ENCODE measurements around the gene CFD. TPM values are rescaled to one million over a fixed set of nuclear protein-coding genes. Genes with fewer than 3 reads are reported as not detected.
"Not testable (repeated sequence)": the region's sequence is repeated elsewhere in the genome, so short reads cannot be mapped to it uniquely, and the experiment has no call there.

Gene CFD
- total RNA-seq, 1 experiment from 2014 or later, result 14.4 TPM

- DNase-seq (ENCODE audit: low spot score), result no peak
These were observed 29.3 kb downstream of the CFD start for GRCh38 chr19:888581-889385.

DNA sequence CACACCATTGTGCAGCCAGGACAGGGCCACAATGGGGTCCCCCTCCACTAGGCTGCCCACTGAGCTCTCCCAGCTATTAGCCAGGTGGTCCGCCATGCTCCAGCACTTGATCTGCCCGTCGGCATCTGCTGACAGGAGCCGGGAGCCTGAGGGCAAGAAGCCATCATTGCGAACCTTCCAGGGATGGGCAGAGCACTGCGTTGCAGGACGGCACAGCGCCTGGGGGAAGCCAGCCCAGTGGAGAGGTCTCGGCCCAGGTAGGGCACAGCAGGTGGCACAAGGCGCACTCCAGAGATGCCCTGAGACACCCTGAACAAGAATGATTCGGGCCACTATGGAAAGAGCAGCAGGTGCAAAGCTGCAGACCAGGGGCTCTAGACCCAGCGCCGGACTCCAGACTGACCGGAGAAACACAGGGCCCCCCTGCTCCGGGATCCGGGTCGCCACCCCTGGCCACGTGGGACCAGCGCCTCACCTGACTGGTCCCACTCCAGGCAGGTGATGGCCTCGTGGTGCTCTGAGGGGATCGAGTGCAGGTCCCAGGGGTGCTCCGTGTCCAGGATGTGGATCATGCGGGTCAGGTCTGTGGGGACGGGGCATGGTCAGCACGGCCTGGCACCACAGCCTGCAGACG is 30.3 kb downstream of the CFD start:
- no peak for DNase-seq (ENCODE audit: low spot score)

GRCh38 chr19:890831-891230 is 31.4 kb downstream of the CFD start:
- no peak for DNase-seq (ENCODE audit: low spot score)

GRCh38 chr19:891421-892200 is 32.1 kb downstream of the CFD start:
- not testable (repeated sequence) for DNase-seq (ENCODE audit: low spot score)

- DNase-seq (ENCODE audit: low spot score), result no peak
These were observed 32.9 kb downstream of the CFD start for GRCh38 chr19:892243-892893.

- DNase-seq (ENCODE audit: low spot score), result peak; percentile 87
These were observed 33.6 kb downstream of the CFD start, which contains the start of the genes MED16 and RNU6-9 for GRCh38 chr19:892894-893689. Gene MED16, minus strand, starts transcription at chr19:893187. Its CDS starts 2,056 bp downstream, at chr19:891131. Gene RNU6-9, plus strand, starts transcription at chr19:893484.

DNA sequence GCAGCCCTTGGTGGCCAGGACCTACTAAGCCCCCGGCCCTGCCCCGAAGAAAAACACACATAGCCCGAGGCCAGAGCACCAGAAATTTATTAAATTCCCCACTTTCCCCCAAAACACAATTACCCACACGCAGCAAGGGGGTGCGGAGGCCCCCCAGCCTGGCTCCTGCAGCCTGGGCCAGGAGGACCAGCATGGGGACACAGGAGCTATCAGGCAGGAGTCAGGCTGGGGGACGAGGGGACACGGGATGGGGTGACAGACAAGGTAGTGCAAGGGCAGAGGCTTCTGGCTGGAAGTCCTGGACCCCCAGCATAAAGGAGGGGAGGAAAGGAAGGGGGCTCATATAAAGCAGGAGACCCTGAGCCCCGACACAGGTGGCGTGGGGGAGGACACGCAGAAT is 37.0 kb downstream of the CFD start:
- no peak for DNase-seq (ENCODE audit: low spot score)

DNA sequence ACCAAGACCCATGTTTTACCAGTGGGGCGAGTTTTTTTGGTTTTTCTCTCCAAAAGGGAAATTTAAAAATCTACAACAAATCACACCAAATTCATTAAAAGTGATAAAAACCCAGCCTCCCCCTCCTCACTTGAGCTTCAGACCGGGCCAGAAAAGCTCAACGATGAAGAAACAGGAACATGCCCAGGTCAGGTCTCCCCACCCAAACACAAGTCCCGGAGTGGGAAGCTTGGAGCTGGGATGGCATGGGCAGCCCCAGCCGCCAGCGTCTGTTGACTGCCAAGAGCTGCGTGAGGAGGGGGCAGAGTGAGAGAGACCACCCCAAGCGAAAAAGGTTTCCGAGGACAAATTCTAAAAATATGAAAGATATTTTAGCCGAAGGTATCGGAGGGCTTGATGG is 37.5 kb downstream of the CFD start:
- no peak for DNase-seq (ENCODE audit: low spot score)

- DNase-seq (ENCODE audit: low spot score), result no peak
These were observed 38.1 kb downstream of the CFD start for GRCh38 chr19:897442-898039.

GRCh38 chr19:898663-899062 is 39.2 kb downstream of the CFD start:
- no peak for DNase-seq (ENCODE audit: low spot score)

GRCh38 chr19:899336-900042 is 40.0 kb downstream of the CFD start:
- DNase-seq (ENCODE audit: low spot score), result no peak

GRCh38 chr19:900043-900301 is 40.5 kb downstream of the CFD start:
- no peak for DNase-seq (ENCODE audit: low spot score)

- DNase-seq (ENCODE audit: low spot score), result peak; percentile 40
These were observed 41.0 kb downstream of the CFD start for GRCh38 chr19:900302-901111.

- no peak for DNase-seq (ENCODE audit: low spot score)
These were observed 42.0 kb downstream of the CFD start for GRCh38 chr19:901216-902092.

- DNase-seq (ENCODE audit: low spot score), result no peak
These were observed 42.6 kb downstream of the CFD start for GRCh38 chr19:902093-902370.

GRCh38 chr19:902446-903226 is 43.2 kb downstream of the CFD start:
- no peak for DNase-seq (ENCODE audit: low spot score)

DNA sequence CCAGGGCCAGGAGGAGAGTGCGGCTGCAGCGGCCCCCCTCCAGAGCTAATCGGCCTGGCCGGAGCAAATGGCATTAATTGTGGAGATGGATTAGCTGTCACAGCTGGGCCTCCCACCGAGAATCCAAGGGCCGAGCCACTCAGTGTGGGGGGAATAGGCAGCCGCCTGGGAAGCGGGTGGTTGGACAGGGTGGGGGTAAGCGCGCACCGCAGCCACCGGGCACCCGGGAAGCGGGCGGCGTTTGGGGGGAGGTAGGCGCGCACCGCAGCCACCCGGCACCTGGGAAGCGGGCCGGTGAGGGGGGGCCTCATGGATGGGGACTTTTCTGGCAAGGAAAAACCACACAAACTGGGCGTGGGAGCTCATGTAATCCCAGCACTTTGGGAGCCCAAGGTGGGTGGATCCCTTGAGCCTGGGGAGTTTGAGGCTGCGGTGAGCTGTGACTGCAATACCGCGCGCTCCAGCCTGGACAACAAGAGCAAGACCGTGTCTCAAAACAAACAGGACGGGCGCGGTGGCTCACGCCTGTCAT is 43.9 kb downstream of the CFD start:
- peak; percentile 74 for DNase-seq (ENCODE audit: low spot score)

- no peak for DNase-seq (ENCODE audit: low spot score)
These were observed 45.1 kb downstream of the CFD start for GRCh38 chr19:904545-904944.
